Effector memory CD4-positive, alpha-beta T cell (primary cell): ENCODE data around the gene PTGES3.

ENCODE experiments used
- DNase-seq, 3 donors: peaks; one replicate each; pipeline ENCODE4 v3.0.0-alpha.2; 2020
- H3K27ac ChIP-seq: 2 replicates; pipeline ENCODE4 v1.7.0; 2013; ENCODE audit warnings: mild to moderate bottlenecking, low read length, moderate library complexity; ENCODE audit not compliant: insufficient read depth, poor library complexity, severe bottlenecking
- H3K27me3 ChIP-seq: replicated peaks from 2 replicates; pipeline ENCODE4 v1.7.0; 2013; ENCODE audit warnings: mild to moderate bottlenecking, low read length; ENCODE audit not compliant: insufficient read depth, control insufficient read depth, poor library complexity, severe bottlenecking
- H3K36me3 ChIP-seq: 2 replicates; pipeline ENCODE4 v1.7.0; 2013; ENCODE audit warnings: mild to moderate bottlenecking, low read length, moderate library complexity; ENCODE audit not compliant: control insufficient read depth, insufficient read depth
- H3K4me1 ChIP-seq: 2 replicates; pipeline ENCODE4 v1.7.0; 2013; ENCODE audit warnings: low read length, mild to moderate bottlenecking; ENCODE audit not compliant: control insufficient read depth, insufficient read depth, poor library complexity, severe bottlenecking
- H3K4me3 ChIP-seq: 2 replicates; pipeline ENCODE4 v1.7.0; 2013; ENCODE audit warnings: low read length, low read depth, mild to moderate bottlenecking; ENCODE audit not compliant: insufficient read depth, poor library complexity, severe bottlenecking
- H3K9me3 ChIP-seq: 2 replicates; pipeline ENCODE4 v1.7.0; 2013; ENCODE audit warnings: mild to moderate bottlenecking, low read length, moderate library complexity; ENCODE audit not compliant: control insufficient read depth

Gene PTGES3

GRCh38 chr12:56636675-56637540 lies 51.2 kb downstream of the PTGES3 start:
- Histone ChIP-seq H3K27me3 (no peaks in the 10 kb centered on the region), H3K4me1 (peaks cover 45% of the 10 kb centered on the region), H3K9me3 (no peaks in the 10 kb centered on the region), H3K4me3 (peak overlapping the region; percentile 64), H3K36me3 (peaks cover 44% of the 10 kb centered on the region), H3K27ac (peak overlapping the region; percentile 82)
- peak; percentile 93 to 95 (median 95) for DNase-seq

GRCh38 chr12:56635806-56636674 lies 52.0 kb downstream of the PTGES3 start:
- no peaks in the 10 kb centered on the region for H3K27me3 ChIP-seq
- H3K27ac ChIP-seq = peak overlapping the region; percentile 82
- peak; percentile 67 to 78 (median 77) for DNase-seq
- H3K36me3 ChIP-seq = peaks cover 38% of the 10 kb centered on the region
- peaks cover 46% of the 10 kb centered on the region for H3K4me1 ChIP-seq
- peak overlapping the region; percentile 64 for H3K4me3 ChIP-seq
- no peaks in the 10 kb centered on the region for H3K9me3 ChIP-seq

GRCh38 chr12:56634837-56635791 lies 53.0 kb downstream of the PTGES3 start:
- peak; percentile 41 to 52 (median 49) for DNase-seq
- peak overlapping the region; percentile 82 for H3K27ac ChIP-seq
- no peaks in the 10 kb centered on the region for H3K27me3 ChIP-seq
- peaks cover 53% of the 10 kb centered on the region for H3K4me1 ChIP-seq
- peaks cover 30% of the 10 kb centered on the region for H3K36me3 ChIP-seq
- no peaks in the 10 kb centered on the region for H3K9me3 ChIP-seq
- H3K4me3 ChIP-seq = peak overlapping the region; percentile 64

GRCh38 chr12:56634242-56634836 lies 53.7 kb downstream of the PTGES3 start:
- Histone ChIP-seq H3K27me3 (no peaks in the 10 kb centered on the region), H3K4me3 (peak overlapping the region; percentile 64), H3K9me3 (no peaks in the 10 kb centered on the region), H3K36me3 (peaks cover 27% of the 10 kb centered on the region), H3K27ac (peak overlapping the region; percentile 82), H3K4me1 (peaks cover 53% of the 10 kb centered on the region)
- DNase-seq = peak in 1 of 3 donors; percentile 24

- H3K4me1 ChIP-seq = peaks cover 53% of the 10 kb centered on the region
- no peak for DNase-seq
- H3K27ac ChIP-seq = peak overlapping the region; percentile 82
- H3K9me3 ChIP-seq = no peaks in the 10 kb centered on the region
- no peaks in the 10 kb centered on the region for H3K27me3 ChIP-seq
- peak overlapping the region; percentile 64 for H3K4me3 ChIP-seq
- H3K36me3 ChIP-seq = peaks cover 20% of the 10 kb centered on the region
Observed at GRCh38 chr12:56633468-56634241, 54.4 kb downstream of the PTGES3 start.

- no peaks in the 10 kb centered on the region for H3K27me3 ChIP-seq
- DNase-seq = no peak
- H3K36me3 ChIP-seq = peaks cover 12% of the 10 kb centered on the region
- peak overlapping the region; percentile 55 for H3K27ac ChIP-seq
- peaks cover 59% of the 10 kb centered on the region for H3K4me1 ChIP-seq
- no peaks in the 10 kb centered on the region for H3K9me3 ChIP-seq
- H3K4me3 ChIP-seq = no peak overlapping the region
Observed at GRCh38 chr12:56632701-56633467, 55.2 kb downstream of the PTGES3 start.

- peaks cover 4% of the 10 kb centered on the region for H3K36me3 ChIP-seq
- no peak overlapping the region for H3K4me3 ChIP-seq
- H3K4me1 ChIP-seq = peaks cover 61% of the 10 kb centered on the region
- H3K9me3 ChIP-seq = no peaks in the 10 kb centered on the region
- H3K27ac ChIP-seq = peak overlapping the region; percentile 55
- DNase-seq = peak in 2 of 3 donors; percentile 31 to 49
- no peaks in the 10 kb centered on the region for H3K27me3 ChIP-seq
Observed at GRCh38 chr12:56631790-56632700, 56.0 kb downstream of the PTGES3 start.
